HepG2 (cell line): ENCODE data around the gene USP14. TPM values are rescaled to one million over a fixed set of nuclear protein-coding genes. Genes with fewer than 3 reads are reported as not detected.

Experiments
- ATF7-NPFF ChIP-seq: sonication (generic); formaldehyde crosslinking; IDR thresholded peaks from 2 replicates; pipeline ENCODE4 v1.8.1; 2023; ENCODE audit warnings: mild to moderate bottlenecking, low read depth, missing genetic modification reagents, moderate library complexity
- DNMT3B ChIP-seq: conservative IDR thresholded peaks from 2 replicates; pipeline ENCODE4 v1.6.1; 2016; ENCODE audit warnings: missing biosample characterization, control low read depth
- FIP1L1 ChIP-seq: fragments of 200-400 bp; formaldehyde crosslinking; IDR thresholded peaks from 2 replicates; pipeline ENCODE4 v1.6.1; 2018; ENCODE audit warnings: low read depth, mild to moderate bottlenecking, low read length, moderate library complexity, borderline replicate concordance; ENCODE audit not compliant: insufficient read depth
- FOXA3 ChIP-seq: IDR thresholded peaks from 2 replicates; pipeline ENCODE4 v1.6.1; 2016; ENCODE audit warnings: missing genetic modification reagents, missing compliant biosample characterization
- FOXO1 ChIP-seq: sonication (generic); formaldehyde crosslinking; IDR thresholded peaks from 2 replicates; pipeline ENCODE4 v1.4.0; 2020; ENCODE audit warnings: missing genetic modification reagents
- HHEX ChIP-seq: IDR thresholded peaks from 2 replicates; pipeline ENCODE4 v1.6.1; 2016; ENCODE audit warnings: control low read depth
- NR2F2 ChIP-seq: IDR thresholded peaks from 2 replicates; pipeline ENCODE4 v1.6.1; 2012; ENCODE audit warnings: low read depth, inconsistent platforms, borderline replicate concordance
- REL ChIP-seq: sonication (generic); formaldehyde crosslinking; conservative IDR thresholded peaks from 2 replicates; pipeline ENCODE4 v1.8.0; 2022; ENCODE audit warnings: mild to moderate bottlenecking, missing genetic modification reagents, moderate library complexity
- REXO4 ChIP-seq: sonication (generic); formaldehyde crosslinking; IDR thresholded peaks from 2 replicates; pipeline ENCODE4 v1.8.0; 2022; ENCODE audit warnings: missing genetic modification reagents, mild to moderate bottlenecking, borderline replicate concordance
- SOX5 ChIP-seq: IDR thresholded peaks from 2 replicates; pipeline ENCODE4 v1.6.1; 2016; ENCODE audit warnings: borderline replicate concordance
- ZFYVE20 ChIP-seq: sonication (generic); formaldehyde crosslinking; IDR thresholded peaks from 2 replicates; pipeline ENCODE4 v1.8.0; 2023; ENCODE audit warnings: low read depth, mild to moderate bottlenecking, moderate library complexity, missing genetic modification reagents, borderline replicate concordance
- ZNF335 ChIP-seq: sonication (generic); formaldehyde crosslinking; IDR thresholded peaks from 2 replicates; pipeline ENCODE4 v1.4.0; 2020; ENCODE audit warnings: missing genetic modification reagents
- ZNF337 ChIP-seq: sonication (generic); formaldehyde crosslinking; IDR thresholded peaks from 2 replicates; pipeline ENCODE4 v1.5.1; 2020; ENCODE audit warnings: missing genetic modification reagents, low read depth, mild to moderate bottlenecking, borderline replicate concordance
- ZNF552 ChIP-seq: sonication (generic); formaldehyde crosslinking; IDR thresholded peaks from 2 replicates; pipeline ENCODE4 v1.9.0; 2022; ENCODE audit warnings: missing genetic modification reagents, mild to moderate bottlenecking, borderline replicate concordance
- polyA plus RNA-seq, 8 experiments: library from polyadenylated mRNA; depleted of rRNA in 3 of 8; stranded (reverse) in 7 of 8; unstranded in 1 of 8; fragments of >200 nt; fragmentation: Illumina TruSeq in 4 of 8; extraction: Trizol in 4 of 8; gene quantifications; 2 replicates each; pipeline versions ENCODE4 v1.2.1 to v1.2.3, GENCODE V29; 2011 to 2016; ENCODE audit warnings: low read depth in 4 of 8, missing spikeins in 1 of 8, mixed read lengths in 1 of 8; ENCODE audit not compliant: insufficient read depth in 1 of 8
- total RNA-seq, 5 experiments: library from RNA; depleted of rRNA; stranded (reverse); fragments of >200 nt; fragmentation: Illumina TruSeq; extraction: Trizol; gene quantifications; 2 replicates each; pipeline ENCODE4 v1.2.3, GENCODE V29; 2016; ENCODE audit warnings: low read depth in 1 of 5
- TF ChIP-seq, protein P1 (sequence below): IDR thresholded peaks from 2 replicates; pipeline ENCODE4 v1.6.1; 2016; ENCODE audit warnings: low read depth, control low read depth
- TF ChIP-seq, protein P2 (sequence below): sonication (generic); formaldehyde crosslinking; IDR thresholded peaks from 2 replicates; pipeline ENCODE4 v1.4.0; 2020; ENCODE audit warnings: missing genetic modification reagents
- TF ChIP-seq, protein P3 (sequence below): sonication (generic); formaldehyde crosslinking; IDR thresholded peaks from 2 replicates; pipeline ENCODE4 v1.4.0; 2020; ENCODE audit warnings: missing genetic modification reagents
- TF ChIP-seq, protein P4 (sequence below): IDR thresholded peaks from 2 replicates; pipeline ENCODE4 v1.6.1; 2018; ENCODE audit warnings: missing genetic modification reagents
- TF ChIP-seq, protein P5 (sequence below): sonication (generic); formaldehyde crosslinking; IDR thresholded peaks from 2 replicates; pipeline ENCODE4 v1.4.0; 2020; ENCODE audit warnings: low read depth, missing genetic modification reagents

The USP14 gene
- total and polyA plus RNA-seq, 2 of the 13 experiments (the other 11 are each of a cell fraction or from before 2014, with no cell fraction given) = 14.7 to 16.6 TPM

DNA sequence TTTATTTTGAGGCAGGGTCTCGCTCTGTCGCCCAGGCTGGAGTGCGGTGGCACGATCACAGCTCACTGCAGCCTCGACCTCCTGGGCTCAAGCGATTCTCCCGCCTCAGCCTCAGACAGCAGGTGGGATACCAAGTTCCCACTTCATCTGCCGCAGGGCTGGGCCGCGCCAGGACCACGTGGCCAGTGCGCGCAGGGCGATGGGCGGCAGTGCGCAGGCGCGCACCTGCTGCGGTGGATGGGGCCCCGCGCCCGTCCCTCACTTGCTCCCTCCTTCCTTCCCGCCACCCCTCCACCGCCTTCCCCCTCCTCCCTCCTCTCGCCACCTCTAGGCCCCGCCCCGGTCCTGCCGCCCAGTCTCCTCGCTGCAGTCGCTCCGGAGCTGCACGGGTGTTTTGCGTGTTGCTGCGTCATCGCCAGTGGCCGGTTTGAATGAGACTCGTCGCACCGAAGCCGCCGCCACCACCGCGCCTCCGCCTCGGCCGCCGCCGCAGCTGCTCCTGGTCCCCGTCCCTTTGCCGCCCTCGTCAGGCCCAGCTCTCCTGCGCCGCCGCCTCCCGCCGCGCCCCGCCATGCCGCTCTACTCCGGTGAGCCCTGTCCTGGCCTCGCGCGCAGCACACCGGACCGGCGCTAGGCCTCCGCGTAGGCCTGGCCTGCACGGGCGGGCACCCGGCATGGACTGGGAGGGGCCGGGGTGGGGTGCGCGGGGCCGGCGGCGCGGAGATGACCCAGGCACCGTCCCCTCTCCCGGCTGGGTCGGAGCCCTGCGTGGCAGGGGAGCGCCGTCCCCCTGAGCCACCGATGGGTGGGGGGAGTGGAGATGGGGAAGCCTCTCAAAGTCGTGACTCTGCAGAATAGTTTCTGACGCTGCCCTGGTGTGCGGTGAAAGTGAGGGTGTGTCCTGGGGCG, at the start of gene USP14 (continued):
- TF ChIP-seq ZNF337 (CRISPR knock-in tag) (peak; percentile 75; the same call in 1 of the 2 replicates), NR2F2 (no peak), ZNF552 (CRISPR knock-in tag) (peak; percentile 99), DNMT3B (CRISPR knock-in tag) (peak; percentile 88), FOXA3 (0 out of 2 replicates have a peak, but pooled peaks have one; percentile 13), ZFYVE20 (CRISPR knock-in tag) (peak; percentile 84; the same call in 1 of the 2 replicates), SOX5 (peak; percentile 51), REL (CRISPR knock-in tag) (peak; percentile 94), ATF7-NPFF (peak; percentile 95), REXO4 (CRISPR knock-in tag) (peak; percentile 58; the same call in 1 of the 2 replicates), FIP1L1 (no peak), ZNF335 (CRISPR knock-in tag) (no peak), HHEX (CRISPR knock-in tag) (no peak), FOXO1 (CRISPR knock-in tag) (0 out of 2 replicates have a peak, but pooled peaks have one; percentile 19)
- TF ChIP-seq, protein P1, sequence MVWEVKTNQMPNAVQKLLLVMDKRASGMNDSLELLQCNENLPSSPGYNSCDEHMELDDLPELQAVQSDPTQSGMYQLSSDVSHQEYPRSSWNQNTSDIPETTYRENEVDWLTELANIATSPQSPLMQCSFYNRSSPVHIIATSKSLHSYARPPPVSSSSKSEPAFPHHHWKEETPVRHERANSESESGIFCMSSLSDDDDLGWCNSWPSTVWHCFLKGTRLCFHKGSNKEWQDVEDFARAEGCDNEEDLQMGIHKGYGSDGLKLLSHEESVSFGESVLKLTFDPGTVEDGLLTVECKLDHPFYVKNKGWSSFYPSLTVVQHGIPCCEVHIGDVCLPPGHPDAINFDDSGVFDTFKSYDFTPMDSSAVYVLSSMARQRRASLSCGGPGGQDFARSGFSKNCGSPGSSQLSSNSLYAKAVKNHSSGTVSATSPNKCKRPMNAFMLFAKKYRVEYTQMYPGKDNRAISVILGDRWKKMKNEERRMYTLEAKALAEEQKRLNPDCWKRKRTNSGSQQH = peak; percentile 95
- TF ChIP-seq, protein P2, sequence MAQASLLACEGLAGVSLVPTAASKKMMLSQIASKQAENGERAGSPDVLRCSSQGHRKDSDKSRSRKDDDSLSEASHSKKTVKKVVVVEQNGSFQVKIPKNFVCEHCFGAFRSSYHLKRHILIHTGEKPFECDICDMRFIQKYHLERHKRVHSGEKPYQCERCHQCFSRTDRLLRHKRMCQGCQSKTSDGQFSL (CRISPR knock-in tag) = 0 out of 2 replicates have a peak, but pooled peaks have one; percentile 34
- TF ChIP-seq, protein P3, sequence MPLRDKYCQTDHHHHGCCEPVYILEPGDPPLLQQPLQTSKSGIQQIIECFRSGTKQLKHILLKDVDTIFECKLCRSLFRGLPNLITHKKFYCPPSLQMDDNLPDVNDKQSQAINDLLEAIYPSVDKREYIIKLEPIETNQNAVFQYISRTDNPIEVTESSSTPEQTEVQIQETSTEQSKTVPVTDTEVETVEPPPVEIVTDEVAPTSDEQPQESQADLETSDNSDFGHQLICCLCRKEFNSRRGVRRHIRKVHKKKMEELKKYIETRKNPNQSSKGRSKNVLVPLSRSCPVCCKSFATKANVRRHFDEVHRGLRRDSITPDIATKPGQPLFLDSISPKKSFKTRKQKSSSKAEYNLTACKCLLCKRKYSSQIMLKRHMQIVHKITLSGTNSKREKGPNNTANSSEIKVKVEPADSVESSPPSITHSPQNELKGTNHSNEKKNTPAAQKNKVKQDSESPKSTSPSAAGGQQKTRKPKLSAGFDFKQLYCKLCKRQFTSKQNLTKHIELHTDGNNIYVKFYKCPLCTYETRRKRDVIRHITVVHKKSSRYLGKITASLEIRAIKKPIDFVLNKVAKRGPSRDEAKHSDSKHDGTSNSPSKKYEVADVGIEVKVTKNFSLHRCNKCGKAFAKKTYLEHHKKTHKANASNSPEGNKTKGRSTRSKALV = peak; percentile 61; the same call in 1 of the 2 replicates
- TF ChIP-seq, protein P4, sequence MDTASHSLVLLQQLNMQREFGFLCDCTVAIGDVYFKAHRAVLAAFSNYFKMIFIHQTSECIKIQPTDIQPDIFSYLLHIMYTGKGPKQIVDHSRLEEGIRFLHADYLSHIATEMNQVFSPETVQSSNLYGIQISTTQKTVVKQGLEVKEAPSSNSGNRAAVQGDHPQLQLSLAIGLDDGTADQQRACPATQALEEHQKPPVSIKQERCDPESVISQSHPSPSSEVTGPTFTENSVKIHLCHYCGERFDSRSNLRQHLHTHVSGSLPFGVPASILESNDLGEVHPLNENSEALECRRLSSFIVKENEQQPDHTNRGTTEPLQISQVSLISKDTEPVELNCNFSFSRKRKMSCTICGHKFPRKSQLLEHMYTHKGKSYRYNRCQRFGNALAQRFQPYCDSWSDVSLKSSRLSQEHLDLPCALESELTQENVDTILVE (CRISPR knock-in tag) = peak; percentile 75; the same call in 1 of the 2 replicates
- TF ChIP-seq, protein P5, sequence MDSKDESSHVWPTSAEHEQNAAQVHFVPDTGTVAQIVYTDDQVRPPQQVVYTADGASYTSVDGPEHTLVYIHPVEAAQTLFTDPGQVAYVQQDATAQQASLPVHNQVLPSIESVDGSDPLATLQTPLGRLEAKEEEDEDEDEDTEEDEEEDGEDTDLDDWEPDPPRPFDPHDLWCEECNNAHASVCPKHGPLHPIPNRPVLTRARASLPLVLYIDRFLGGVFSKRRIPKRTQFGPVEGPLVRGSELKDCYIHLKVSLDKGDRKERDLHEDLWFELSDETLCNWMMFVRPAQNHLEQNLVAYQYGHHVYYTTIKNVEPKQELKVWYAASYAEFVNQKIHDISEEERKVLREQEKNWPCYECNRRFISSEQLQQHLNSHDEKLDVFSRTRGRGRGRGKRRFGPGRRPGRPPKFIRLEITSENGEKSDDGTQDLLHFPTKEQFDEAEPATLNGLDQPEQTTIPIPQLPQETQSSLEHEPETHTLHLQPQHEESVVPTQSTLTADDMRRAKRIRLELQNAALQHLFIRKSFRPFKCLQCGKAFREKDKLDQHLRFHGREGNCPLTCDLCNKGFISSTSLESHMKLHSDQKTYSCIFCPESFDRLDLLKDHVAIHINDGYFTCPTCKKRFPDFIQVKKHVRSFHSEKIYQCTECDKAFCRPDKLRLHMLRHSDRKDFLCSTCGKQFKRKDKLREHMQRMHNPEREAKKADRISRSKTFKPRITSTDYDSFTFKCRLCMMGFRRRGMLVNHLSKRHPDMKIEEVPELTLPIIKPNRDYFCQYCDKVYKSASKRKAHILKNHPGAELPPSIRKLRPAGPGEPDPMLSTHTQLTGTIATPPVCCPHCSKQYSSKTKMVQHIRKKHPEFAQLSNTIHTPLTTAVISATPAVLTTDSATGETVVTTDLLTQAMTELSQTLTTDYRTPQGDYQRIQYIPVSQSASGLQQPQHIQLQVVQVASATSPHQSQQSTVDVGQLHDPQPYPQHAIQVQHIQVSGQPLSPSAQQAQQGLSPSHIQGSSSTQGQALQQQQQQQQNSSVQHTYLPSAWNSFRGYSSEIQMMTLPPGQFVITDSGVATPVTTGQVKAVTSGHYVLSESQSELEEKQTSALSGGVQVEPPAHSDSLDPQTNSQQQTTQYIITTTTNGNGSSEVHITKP = no peak
